ENCODE data around the gene EEF1A2.

- TF ChIP-seq POLR2AphosphoS5 (IDR thresholded peaks at IDR 0.05; ENCODE audit: low read depth, low read length) = no peak
- TF ChIP-seq REST (IDR thresholded peaks at IDR 0.05; ENCODE audit: insufficient read depth in 1 of 2, low read depth in 2 of 2, low read length in 2 of 2) = no peak
- no peak for TF ChIP-seq TAF1 (IDR thresholded peaks at IDR 0.05; ENCODE audit: borderline replicate concordance, insufficient read depth, low read length)
- TF ChIP-seq SIN3A (IDR thresholded peaks at IDR 0.05; ENCODE audit: borderline replicate concordance, insufficient read depth, low read length) = no peak
- no peak for TF ChIP-seq FOXP2 (optimal IDR thresholded peaks at IDR 0.05; ENCODE audit: borderline replicate concordance, extremely low read depth, extremely low read length, insufficient read depth)
Observed at GRCh38 chr20:63473555-63474449, 25.1 kb downstream of the EEF1A2 start.
